GM19395 (cell line): ENCODE results near the gene NUCB2.
"Not testable (repeated sequence)": the region's sequence is repeated elsewhere in the genome, so short reads cannot be mapped to it uniquely, and the experiment has no call there.

Experiments used
- ATAC-seq: cut with Tn5 transposase; IDR thresholded peaks from one replicate; pipeline ENCODE4 v1.9.1; 2021; ENCODE audit warnings: mild to moderate bottlenecking, moderate library complexity; ENCODE audit not compliant: unreplicated experiment

NUCB2 gene

DNA sequence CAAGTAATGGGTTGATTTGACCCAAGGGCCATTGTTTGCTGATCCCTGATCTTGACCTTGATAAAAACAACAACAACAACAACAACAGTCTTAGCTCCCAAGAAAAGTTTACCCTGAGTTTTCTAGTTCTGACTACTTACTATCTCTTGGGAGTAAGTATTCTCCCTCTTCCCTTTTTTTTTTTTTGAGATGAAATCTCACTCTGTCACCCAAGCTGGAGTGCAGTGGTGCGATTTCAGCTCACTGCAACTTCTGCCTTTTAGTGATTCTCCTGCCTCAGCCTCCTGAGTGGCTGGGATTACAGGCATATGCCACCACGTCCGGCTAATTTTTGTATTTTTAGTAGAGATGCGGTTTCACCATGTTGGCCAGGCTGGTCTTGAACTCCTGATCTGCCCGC is 8.0 kb upstream of the NUCB2 start:
- ATAC-seq = not testable (repeated sequence)

DNA sequence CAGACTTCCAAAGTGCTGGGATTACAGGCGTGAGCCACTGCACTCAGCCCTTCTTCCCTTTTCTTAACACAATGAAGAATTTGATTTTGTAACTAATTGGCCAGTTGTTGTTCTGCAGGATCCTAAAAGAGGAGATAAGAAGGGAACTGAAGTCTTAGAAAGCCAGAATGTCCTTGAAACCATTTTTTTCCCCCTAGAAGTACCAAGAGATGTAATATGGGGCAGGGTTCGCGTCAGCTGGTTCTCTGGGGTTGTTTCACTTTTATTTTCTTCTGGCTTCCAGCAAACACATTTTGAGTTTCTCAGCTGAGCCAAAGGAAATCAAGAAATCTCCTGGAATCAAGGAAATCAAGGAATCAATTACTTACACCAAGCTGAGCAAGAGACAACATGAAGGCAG is 7.6 kb upstream of the NUCB2 start:
- ATAC-seq = no peak

DNA sequence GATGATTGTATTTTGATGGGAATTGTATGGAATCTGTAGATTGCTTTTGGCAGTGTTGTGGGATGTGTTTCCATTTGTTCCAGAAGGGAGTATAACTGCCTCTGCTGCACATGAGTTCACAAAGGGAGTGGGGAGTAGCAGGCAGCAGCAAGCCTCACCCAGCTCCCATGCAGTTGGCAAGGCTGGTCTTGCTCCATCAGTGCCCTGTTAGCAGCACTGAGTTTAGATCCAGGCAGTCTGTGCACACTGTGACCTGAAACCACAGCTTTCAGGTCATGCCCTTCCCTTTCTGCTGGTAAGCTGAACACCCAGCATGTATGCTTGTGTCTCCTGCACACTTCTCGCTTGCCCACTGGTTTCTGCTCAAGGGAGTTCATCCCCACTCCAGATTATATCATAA is 3.7 kb upstream of the NUCB2 start:
- no peak for ATAC-seq

GRCh38 chr11:17273211-17273610 is 3.3 kb upstream of the NUCB2 start:
- no peak for ATAC-seq

- ATAC-seq = no peak
Observed at GRCh38 chr11:17273668-17274282, 2.8 kb upstream of the NUCB2 start.

GRCh38 chr11:17275400-17276235 is 921 bp upstream of the NUCB2 start:
- no peak for ATAC-seq

DNA sequence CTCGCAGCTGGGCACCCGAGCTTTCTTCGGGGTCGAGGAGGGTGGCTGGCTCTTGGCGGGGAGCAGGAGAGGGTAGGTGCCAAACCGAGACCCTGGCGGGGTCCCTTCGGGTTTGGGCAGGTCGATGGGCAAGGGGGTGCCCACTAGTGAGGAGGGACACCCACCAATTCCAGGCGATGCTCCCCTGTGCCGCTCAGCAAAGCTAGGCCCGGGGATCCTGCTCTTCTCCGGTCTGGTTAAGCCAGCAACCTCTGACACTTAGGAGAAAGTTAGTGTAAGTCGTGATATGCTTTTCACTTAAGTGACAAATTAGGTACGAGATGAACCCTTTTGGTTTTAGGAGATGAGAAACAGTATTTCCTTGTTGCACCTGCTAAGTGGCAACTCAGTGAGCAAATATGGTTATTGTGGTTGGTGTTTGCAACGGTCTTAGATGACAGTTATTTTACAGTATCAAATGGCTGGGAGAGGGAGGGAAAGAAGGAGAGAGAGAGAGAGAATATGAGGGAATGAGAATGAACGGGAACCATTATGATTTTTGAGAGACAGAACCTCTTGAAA is 565 bp downstream of the NUCB2 start:
- peak; percentile 37 for ATAC-seq

- ATAC-seq = no peak
Observed at GRCh38 chr11:17280494-17281127, 4.1 kb downstream of the NUCB2 start.

DNA sequence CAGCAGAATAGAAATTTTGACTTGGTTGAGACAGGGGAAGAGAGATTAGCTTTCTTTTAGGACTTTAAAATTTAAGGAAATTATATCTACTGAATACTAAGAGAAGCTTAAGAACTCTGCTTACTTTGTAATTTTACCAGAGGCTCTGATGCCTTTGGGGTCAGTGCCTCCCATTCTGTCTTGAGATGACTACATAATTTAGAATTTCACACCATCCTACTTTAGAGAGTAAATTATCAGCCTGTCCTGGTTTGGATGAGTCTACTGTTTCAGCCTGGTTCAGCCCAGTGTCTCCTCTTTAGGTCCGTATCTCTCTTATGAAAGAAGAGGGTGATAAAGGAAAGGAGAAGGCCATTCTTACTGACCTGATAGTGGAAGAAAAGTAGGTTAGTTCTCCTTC is 9.8 kb downstream of the NUCB2 start:
- no peak for ATAC-seq

DNA sequence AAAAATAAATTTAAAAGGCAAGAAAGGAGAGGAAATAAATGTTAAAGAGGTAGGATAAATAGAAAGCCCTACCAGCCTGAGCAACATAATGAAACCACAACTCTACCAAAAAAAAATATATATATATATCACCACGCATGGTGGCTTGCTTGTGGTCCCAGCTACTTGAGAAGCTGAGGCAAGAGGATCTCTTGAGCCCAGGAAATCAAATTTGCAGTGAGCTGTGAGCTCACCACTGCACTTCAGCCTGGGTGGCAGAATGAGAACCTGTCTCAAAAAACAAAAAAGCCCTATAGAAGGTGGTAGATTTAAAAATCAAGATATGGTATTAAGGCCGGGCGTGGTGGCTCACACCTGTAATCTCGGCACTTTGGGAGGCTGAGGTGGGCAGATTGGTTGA is 10.5 kb downstream of the NUCB2 start:
- ATAC-seq = no peak

- ATAC-seq = no peak
Observed at GRCh38 chr11:17291710-17292109, 15.2 kb downstream of the NUCB2 start.

GRCh38 chr11:17293311-17293710 is 16.8 kb downstream of the NUCB2 start:
- no peak for ATAC-seq

DNA sequence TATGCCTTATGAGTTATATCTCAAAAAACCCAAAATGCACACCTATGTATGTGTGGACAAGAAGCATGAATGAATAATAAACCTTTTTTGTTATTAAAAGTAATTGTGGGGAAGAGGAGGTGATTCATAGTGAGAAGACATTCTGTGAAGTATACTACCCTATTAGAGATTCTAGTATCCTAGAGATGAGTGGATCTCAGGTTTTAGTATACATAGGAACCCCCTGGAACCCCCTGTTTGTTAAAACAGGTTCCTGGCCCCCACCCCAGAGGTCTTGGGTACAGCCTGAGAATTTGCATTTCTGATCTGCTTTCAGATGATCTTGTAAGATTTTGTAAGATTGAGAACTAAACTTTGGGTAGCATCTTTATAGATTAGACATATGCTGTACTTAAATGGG is 17.5 kb downstream of the NUCB2 start:
- ATAC-seq = peak; percentile 35

DNA sequence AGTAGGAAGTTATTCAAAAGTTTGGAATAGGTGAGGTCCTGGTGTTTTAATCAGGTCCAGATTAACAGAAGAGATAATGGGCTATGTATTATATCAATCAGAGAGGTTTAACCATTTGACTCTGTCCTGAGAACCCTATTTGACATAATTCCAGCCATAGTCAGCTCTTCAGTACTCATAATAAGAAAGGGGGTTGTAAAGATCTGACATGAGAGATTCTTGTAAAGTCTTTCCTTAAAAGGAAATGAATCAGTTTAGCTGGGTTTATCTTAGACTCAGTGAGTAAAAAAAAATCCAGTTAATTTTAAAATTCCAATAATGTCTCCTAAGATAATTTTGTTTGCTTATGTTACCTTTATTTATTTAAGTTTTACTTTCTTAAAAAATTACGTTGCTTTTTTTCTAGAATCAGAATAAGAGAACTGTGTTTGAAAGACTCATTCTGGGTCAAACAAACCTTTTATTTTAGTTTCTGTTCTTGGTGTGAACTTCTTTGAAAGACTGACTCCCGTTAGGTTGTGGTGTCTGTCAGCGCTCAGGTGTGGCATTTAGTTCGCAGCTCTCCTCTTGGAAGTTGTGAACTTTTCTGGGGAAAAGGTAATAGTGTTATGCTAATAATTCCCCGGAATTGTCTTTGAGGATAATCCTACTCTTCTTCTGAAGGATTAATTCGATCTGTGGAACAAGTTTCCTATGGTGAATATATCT is 20.5 kb downstream of the NUCB2 start:
- ATAC-seq = peak; percentile 47

DNA sequence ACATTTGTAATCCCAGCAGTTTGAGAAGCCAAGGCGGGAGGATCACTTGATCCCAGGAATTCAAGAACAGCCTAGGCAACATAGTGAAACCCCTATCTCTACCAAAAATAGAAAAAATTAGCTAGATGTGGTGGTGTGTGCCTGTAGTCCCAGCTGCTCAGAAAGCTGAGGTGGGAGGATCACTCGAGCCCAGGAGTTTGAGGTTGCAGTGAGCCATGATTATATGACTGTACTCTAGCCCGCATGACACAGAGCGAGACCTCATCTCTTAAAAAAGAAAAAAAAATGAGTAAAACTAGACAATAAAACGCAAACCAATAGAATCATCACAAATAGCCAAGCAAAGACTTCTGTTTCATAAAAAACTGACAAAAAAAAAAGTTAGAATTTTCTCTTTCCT is 21.8 kb downstream of the NUCB2 start:
- peak; percentile 90 for ATAC-seq

DNA sequence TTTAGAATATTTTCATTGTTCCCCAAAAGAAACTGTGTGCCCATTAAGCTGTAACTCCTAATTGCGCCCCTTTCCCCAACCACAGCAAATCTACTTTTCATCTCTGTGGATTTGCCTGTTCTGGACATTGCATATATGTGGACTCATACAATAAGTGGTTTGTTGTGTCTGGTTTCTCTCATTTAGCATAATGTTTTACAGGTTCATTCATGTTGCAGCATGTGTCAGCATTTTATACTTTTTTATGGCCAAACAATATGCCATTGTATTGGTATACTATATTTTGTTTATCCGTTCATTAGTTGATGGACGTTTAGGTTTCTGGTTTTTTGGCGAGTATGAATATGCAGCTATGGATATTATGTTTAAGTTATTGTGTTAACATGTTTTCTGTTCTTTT is 23.8 kb downstream of the NUCB2 start:
- no peak for ATAC-seq

GRCh38 chr11:17313349-17314231 is 37.1 kb downstream of the NUCB2 start:
- ATAC-seq = no peak

DNA sequence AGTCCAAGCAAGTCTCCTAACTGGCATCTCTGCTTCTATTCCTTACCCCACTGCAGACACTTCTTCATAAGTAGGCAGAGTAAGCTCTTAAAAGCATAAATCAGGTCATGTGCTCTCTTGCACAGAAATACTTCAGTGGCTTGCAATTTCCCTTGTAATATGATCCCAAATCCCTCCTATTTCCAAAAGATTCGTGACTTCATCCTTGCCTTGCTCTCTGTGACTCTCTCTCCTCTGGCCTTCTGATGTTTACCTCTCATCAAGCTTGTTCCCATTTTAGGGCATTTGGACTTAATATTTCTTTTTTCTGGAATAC is 37.7 kb downstream of the NUCB2 start:
- ATAC-seq = no peak

GRCh38 chr11:17314904-17315426 is 38.4 kb downstream of the NUCB2 start:
- ATAC-seq = no peak

- ATAC-seq = no peak
Observed at GRCh38 chr11:17328871-17329494, 52.4 kb downstream of the NUCB2 start.
